Ovary (tissue), 3 donors: ENCODE results near the gene CHGA.

ENCODE experiments used
- CTCF ChIP-seq, 3 donors: fragments of 450-650 bp in 2 of 3; fragments of 200-600 bp in 1 of 3; IDR thresholded peaks; one replicate each; pipeline versions ENCODE4 v1.5.1 to v1.8.0; 2016 to 2022; ENCODE audit warnings: antibody characterized with exemption in 3 of 3, mild to moderate bottlenecking in 1 of 3
- POLR2A ChIP-seq: fragments of 450-650 bp; IDR thresholded peaks from one replicate; pipeline ENCODE4 v1.6.1; 2017; ENCODE audit warnings: antibody characterized with exemption, mild to moderate bottlenecking, moderate library complexity
- donor health status: DM: no; HTN: no; CAD: no.

DNA sequence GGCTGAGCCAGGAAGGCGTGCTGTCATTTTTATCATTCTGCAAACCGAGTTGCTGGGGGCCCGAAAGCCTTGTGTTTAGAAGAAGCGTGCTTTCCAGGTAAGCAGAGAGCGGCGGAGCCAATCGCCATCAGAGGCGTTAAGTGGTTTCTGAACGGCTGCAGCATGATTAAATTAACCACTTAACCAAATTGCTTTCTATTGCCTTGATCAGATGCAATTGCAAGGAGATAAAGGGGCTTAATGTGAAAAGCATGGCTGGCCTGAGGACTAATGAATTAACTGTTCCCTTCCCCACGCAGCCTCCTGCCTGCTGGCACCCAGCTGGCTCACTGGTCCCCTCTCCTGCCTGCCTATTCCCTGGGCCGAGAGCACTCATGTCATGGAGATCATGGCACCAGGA is 36.6 kb upstream of the CHGA start:
- TF ChIP-seq CTCF (IDR thresholded peaks at IDR 0.05) (no peak), POLR2A (no peak)
